Endothelial cell of umbilical vein (primary cell): ENCODE results near the gene PPP1R7. TPM values are rescaled to one million over a fixed set of nuclear protein-coding genes. Genes with fewer than 3 reads are reported as not detected.

Source experiments
- BruUV-seq: library from RNA; stranded (reverse); fragments of 400-500 nt; replicated peaks from 2 replicates; lab custom pipeline; 2021; lab: Mats Ljungman, UMichigan
- CTCF ChIA-PET: fragments of 300-600, 350-600 bp; sonication (Branson Sonifier 250); formaldehyde crosslinking; loops from one replicate; lab custom pipeline; 2021; ENCODE audit warnings: antibody characterized with exemption, inconsistent platforms; lab: Charles Lee
- POLR2A ChIA-PET: fragments of 300-600, 350-600 bp; sonication (Branson Sonifier 250); formaldehyde crosslinking; loops from one replicate; lab custom pipeline; 2021; ENCODE audit warnings: antibody characterized with exemption, inconsistent platforms; lab: Charles Lee
- DNase-seq: peaks from one replicate; pipeline ENCODE4 v3.0.0-alpha.2; 2011; ENCODE audit warnings: low read depth, low spot score
- FAIRE-seq: peaks from 2 replicates; lab custom pipeline; 2011; peaks lifted over from hg19 to GRCh38; lab: Jason Lieb, UNC
- H2AFZ ChIP-seq: 2 replicates; pipeline ENCODE4 v1.6.0; 2012; ENCODE audit warnings: low read depth, low read length, control low read depth, inconsistent platforms
- H3K27ac ChIP-seq: 2 replicates; pipeline ENCODE4 v1.5.1; 2011; ENCODE audit warnings: low read depth, mild to moderate bottlenecking, control low read depth, low read length, moderate library complexity; ENCODE audit not compliant: insufficient read depth
- H3K27me3 ChIP-seq, 2 experiments: 2 replicates each; pipeline versions ENCODE4 v1.6.0 to v1.6.1; 2011; ENCODE audit warnings: low read length in 2 of 2, mixed read lengths in 1 of 2; ENCODE audit not compliant: control insufficient read depth in 2 of 2, insufficient read depth in 2 of 2
- H3K36me3 ChIP-seq, 2 experiments: 2 replicates in 1 of 2; 3 replicates in 1 of 2; pipeline ENCODE4 v1.5.1; 2011; ENCODE audit warnings: low read length in 2 of 2, mild to moderate bottlenecking in 1 of 2, moderate library complexity in 1 of 2; ENCODE audit not compliant: control insufficient read depth in 2 of 2, insufficient read depth in 2 of 2; ENCODE audit errors: extremely low read depth in 1 of 2
- H3K4me1 ChIP-seq: 3 replicates; pipeline ENCODE4 v1.5.1; 2011; ENCODE audit warnings: mild to moderate bottlenecking, low read length; ENCODE audit not compliant: control insufficient read depth, insufficient read depth; ENCODE audit errors: extremely low read depth
- H3K4me2 ChIP-seq: 2 replicates; pipeline ENCODE4 v1.6.1; 2011; ENCODE audit warnings: low read length, control low read depth, mixed read lengths; ENCODE audit not compliant: insufficient read depth
- H3K4me3 ChIP-seq, 3 experiments: fragments of 200-600 bp in 1 of 3; sonication (generic), shearing (Covaris generic) in 1 of 3; replicated peaks in 1 of 3; 2 replicates each; pipeline ENCODE4 v1.5.1; 2011 to 2016; ENCODE audit warnings: control low read depth in 3 of 3, low read length in 3 of 3, mild to moderate bottlenecking in 2 of 3, inconsistent platforms in 1 of 3, low read depth in 1 of 3, moderate library complexity in 1 of 3; ENCODE audit not compliant: insufficient read depth in 1 of 3
- H3K79me2 ChIP-seq: 2 replicates; pipeline ENCODE4 v1.6.0; 2012; ENCODE audit warnings: low read length, inconsistent platforms; ENCODE audit not compliant: control insufficient read depth, insufficient read depth
- H3K9ac ChIP-seq: replicated peaks from 2 replicates; pipeline ENCODE3; 2011; ENCODE audit warnings: low read length, control low read depth; ENCODE audit not compliant: insufficient read depth; ENCODE audit errors: extremely low read depth
- H3K9me1 ChIP-seq: replicated peaks from 3 replicates; pipeline ENCODE4 v1.6.0; 2011; ENCODE audit warnings: mild to moderate bottlenecking, low read length; ENCODE audit not compliant: control insufficient read depth, insufficient read depth; ENCODE audit errors: extremely low read depth
- H3K9me3 ChIP-seq: replicated peaks from 2 replicates; pipeline ENCODE4 v1.5.1; 2012; ENCODE audit warnings: low read length, inconsistent platforms; ENCODE audit not compliant: control insufficient read depth, insufficient read depth
- H4K20me1 ChIP-seq: replicated peaks from 2 replicates; pipeline ENCODE3; 2011; ENCODE audit warnings: mild to moderate bottlenecking, low read length; ENCODE audit not compliant: control insufficient read depth, insufficient read depth; ENCODE audit errors: extremely low read depth
- EZH2 ChIP-seq: IDR thresholded peaks from 2 replicates; pipeline ENCODE4 v1.6.1; 2012; ENCODE audit warnings: borderline replicate concordance, low read depth, mild to moderate bottlenecking, moderate library complexity, low read length, inconsistent platforms; ENCODE audit not compliant: severe bottlenecking
- FOS ChIP-seq: IDR thresholded peaks from 2 replicates; pipeline ENCODE4 v1.6.1; 2011; ENCODE audit warnings: mild to moderate bottlenecking, low read length, moderate library complexity, borderline replicate concordance; ENCODE audit not compliant: insufficient read depth
- GATA2 ChIP-seq: IDR thresholded peaks from 2 replicates; pipeline ENCODE4 v1.7.0; 2011; ENCODE audit warnings: low read depth, mild to moderate bottlenecking, moderate library complexity, mixed read lengths, low read length; ENCODE audit not compliant: insufficient read length, insufficient read depth
- JUN ChIP-seq: IDR thresholded peaks from 2 replicates; pipeline ENCODE4 v1.6.1; 2011; ENCODE audit warnings: borderline replicate concordance, low read depth; ENCODE audit not compliant: insufficient read length, insufficient read depth
- MYC ChIP-seq: IDR thresholded peaks from one replicate; pipeline ENCODE4 v1.6.1; 2011; ENCODE audit warnings: mild to moderate bottlenecking, low read depth, low read length
- POLR2A ChIP-seq: IDR thresholded peaks from 2 replicates; pipeline ENCODE4 v1.6.1; 2012; ENCODE audit warnings: low read depth, mild to moderate bottlenecking, control low read depth, low read length
- POLR2AphosphoS5 ChIP-seq: IDR thresholded peaks from 2 replicates; pipeline ENCODE4 v1.6.1; 2012; ENCODE audit warnings: low read depth, mild to moderate bottlenecking, control low read depth, low read length, moderate library complexity; ENCODE audit not compliant: insufficient read depth
- dilution Hi-C: fragments of 300-500 bp; cut with MboI; formaldehyde crosslinking; loops from one replicate; pipeline ENCODE4 v1.15.0; 2019; ENCODE audit warnings: low sequenced_read_pairs; ENCODE audit not compliant: extremely low pct_ligation_motif_present
- intact Hi-C: fragments of 100-400 bp; cut with micrococcal nuclease; formaldehyde crosslinking; loops from one replicate; pipeline ENCODE4 v1.10.0; 2022
- polyA plus RNA-seq, 4 experiments: library from polyadenylated mRNA; depleted of rRNA in 3 of 4; stranded (reverse) in 3 of 4; unstranded in 1 of 4; fragments of >200 nt; gene quantifications; 2 replicates each; pipeline versions ENCODE4 v1.2.1 to v1.2.3, GENCODE V29; 2011 to 2012; ENCODE audit warnings: missing spikeins in 1 of 4
- total RNA-seq: library from RNA; stranded (reverse); gene quantifications from 2 replicates; pipeline ENCODE4 v1.2.3, GENCODE V29; 2021
- TF ChIP-seq, protein P1 (sequence below): IDR thresholded peaks from 2 replicates; pipeline ENCODE4 v1.6.1; 2011; ENCODE audit not compliant: insufficient read depth, insufficient read length
- TF ChIP-seq, protein P2 (sequence below), 2 donors: IDR thresholded peaks; 1 replicate in 1 of 2; 2 replicates in 1 of 2; pipeline ENCODE4 v1.5.1; 2011; ENCODE audit warnings: low read length in 2 of 2, mild to moderate bottlenecking in 2 of 2, moderate library complexity in 2 of 2, control low read depth in 1 of 2, inconsistent platforms in 1 of 2, low read depth in 1 of 2; ENCODE audit not compliant: insufficient read depth in 1 of 2; ENCODE audit errors: extremely low read depth in 1 of 2

PPP1R7 gene
- total and polyA plus RNA-seq, 2 donors (not counting 3 experiments of a cell fraction or from before 2014, with no cell fraction given): 30.3 to 60.8 TPM

DNA sequence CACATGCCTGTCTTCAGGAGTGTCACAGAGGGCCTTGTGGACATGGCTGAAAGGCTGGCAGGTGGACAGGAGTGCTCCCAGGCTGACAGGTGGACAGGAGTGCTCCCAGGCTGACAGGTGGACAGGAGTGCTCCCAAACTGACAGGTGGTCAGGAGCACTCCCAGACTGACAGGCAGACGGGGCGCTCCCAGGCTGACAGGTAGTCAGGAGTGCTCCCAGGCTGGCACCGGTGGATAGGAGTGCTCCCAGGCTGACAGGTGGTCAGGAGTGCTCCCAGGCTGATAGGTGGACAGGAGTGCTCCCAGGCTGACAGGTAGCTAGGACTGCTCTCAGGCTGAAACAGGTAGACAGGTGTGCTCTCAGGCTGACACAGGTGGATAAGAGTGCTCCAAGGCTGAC is 54.8 kb downstream of the PPP1R7 start:
- ChIA-PET CTCF (no interaction called here), POLR2A (no interaction called here)
- Histone ChIP-seq H3K27ac (no peak overlapping the region), H3K9ac (no peak overlapping the region), H3K9me3 (no peaks in the 10 kb centered on the region), H3K4me2 (no peak overlapping the region), H3K4me1 (no peaks in the 10 kb centered on the region), H3K4me3 (no peak overlapping the region), H4K20me1 (no peaks in the 10 kb centered on the region), H3K36me3 (no peaks in the 10 kb centered on the region), H3K79me2 (no peaks in the 10 kb centered on the region), H3K9me1 (no peaks in the 10 kb centered on the region), H3K27me3 (no peaks in the 10 kb centered on the region), H2AFZ (no peak overlapping the region)
- intact Hi-C loops: no loop called here
- dilution Hi-C loops: no loop called here
- no TSS peak for BruUV-seq
- TF ChIP-seq POLR2AphosphoS5 (no peak), POLR2A (no peak), GATA2 (no peak), EZH2 (no peak), JUN (no peak), FOS (no peak), MYC (no peak)
- TF ChIP-seq, protein P1, sequence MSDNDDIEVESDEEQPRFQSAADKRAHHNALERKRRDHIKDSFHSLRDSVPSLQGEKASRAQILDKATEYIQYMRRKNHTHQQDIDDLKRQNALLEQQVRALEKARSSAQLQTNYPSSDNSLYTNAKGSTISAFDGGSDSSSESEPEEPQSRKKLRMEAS: no peak
- TF ChIP-seq, protein P2, sequence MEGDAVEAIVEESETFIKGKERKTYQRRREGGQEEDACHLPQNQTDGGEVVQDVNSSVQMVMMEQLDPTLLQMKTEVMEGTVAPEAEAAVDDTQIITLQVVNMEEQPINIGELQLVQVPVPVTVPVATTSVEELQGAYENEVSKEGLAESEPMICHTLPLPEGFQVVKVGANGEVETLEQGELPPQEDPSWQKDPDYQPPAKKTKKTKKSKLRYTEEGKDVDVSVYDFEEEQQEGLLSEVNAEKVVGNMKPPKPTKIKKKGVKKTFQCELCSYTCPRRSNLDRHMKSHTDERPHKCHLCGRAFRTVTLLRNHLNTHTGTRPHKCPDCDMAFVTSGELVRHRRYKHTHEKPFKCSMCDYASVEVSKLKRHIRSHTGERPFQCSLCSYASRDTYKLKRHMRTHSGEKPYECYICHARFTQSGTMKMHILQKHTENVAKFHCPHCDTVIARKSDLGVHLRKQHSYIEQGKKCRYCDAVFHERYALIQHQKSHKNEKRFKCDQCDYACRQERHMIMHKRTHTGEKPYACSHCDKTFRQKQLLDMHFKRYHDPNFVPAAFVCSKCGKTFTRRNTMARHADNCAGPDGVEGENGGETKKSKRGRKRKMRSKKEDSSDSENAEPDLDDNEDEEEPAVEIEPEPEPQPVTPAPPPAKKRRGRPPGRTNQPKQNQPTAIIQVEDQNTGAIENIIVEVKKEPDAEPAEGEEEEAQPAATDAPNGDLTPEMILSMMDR (IDR thresholded peaks at IDR 0.05; ENCODE audit: extremely low read depth in 1 of 2, insufficient read depth in 1 of 2, low read depth in 1 of 2, low read length in 2 of 2): no peak
- DNase-seq: no peak
- FAIRE-seq: no peak
